Spleen (tissue), 7 donors: Measurements from ENCODE around the gene GRIK4.

Experiments used
- POLR2A ChIP-seq, 3 donors: fragments of 450-650 bp; IDR thresholded peaks; one replicate each; pipeline ENCODE4 v1.5.1; 2017; ENCODE audit warnings: antibody characterized with exemption in 3 of 3, mild to moderate bottlenecking in 1 of 3
- POLR2AphosphoS5 ChIP-seq, 3 donors: sonication (generic); formaldehyde crosslinking; IDR thresholded peaks; one replicate each; pipeline ENCODE4 v1.5.1; 2017; ENCODE audit warnings: antibody characterized with exemption in 3 of 3
- TF ChIP-seq, protein P1 (sequence below), 11 experiments: fragments of 200-600 bp in 7 of 11; fragments of 450-650 bp in 4 of 11; sonication (generic) in 4 of 11; IDR thresholded peaks in 8 of 11; conservative IDR thresholded peaks in 3 of 11; 1 replicate in 7 of 11; 2 replicates in 4 of 11; pipeline versions ENCODE4 v1.4.0 to v1.8.0; 2016 to 2021; ENCODE audit warnings: antibody characterized with exemption in 11 of 11, inconsistent platforms in 4 of 11, mild to moderate bottlenecking in 1 of 11
- donor health status: DM: no; HTN: no; CAD: no; lungs with moderate emphysema.
- donor health status: DM: no; HTN: no; CAD: no.
- donor health status: DM: no; HTN: no; CAD: no.

DNA sequence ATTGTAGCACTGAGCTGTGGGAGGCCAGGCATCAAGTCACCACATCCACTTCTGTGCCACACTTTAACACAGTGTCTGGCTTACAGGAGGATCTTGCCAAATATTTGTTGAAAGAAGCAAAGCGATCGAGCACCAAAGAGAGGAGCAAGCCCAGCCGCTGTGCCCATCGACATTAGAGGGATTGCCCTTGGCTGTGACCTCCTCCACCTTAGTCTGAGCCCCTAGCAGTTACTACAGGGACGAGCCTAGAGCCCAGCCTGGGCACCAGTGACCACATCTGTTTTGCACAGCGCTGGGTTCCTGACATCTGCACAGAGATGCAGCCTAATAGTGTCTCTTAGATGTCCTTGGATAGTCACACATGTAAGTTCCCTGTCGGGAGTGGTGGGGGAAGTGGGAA, 17.7 kb downstream of the GRIK4 start:
- TF ChIP-seq POLR2A (IDR thresholded peaks at IDR 0.05) (no peak), POLR2AphosphoS5 (IDR thresholded peaks at IDR 0.05) (no peak)
- TF ChIP-seq, protein P1, sequence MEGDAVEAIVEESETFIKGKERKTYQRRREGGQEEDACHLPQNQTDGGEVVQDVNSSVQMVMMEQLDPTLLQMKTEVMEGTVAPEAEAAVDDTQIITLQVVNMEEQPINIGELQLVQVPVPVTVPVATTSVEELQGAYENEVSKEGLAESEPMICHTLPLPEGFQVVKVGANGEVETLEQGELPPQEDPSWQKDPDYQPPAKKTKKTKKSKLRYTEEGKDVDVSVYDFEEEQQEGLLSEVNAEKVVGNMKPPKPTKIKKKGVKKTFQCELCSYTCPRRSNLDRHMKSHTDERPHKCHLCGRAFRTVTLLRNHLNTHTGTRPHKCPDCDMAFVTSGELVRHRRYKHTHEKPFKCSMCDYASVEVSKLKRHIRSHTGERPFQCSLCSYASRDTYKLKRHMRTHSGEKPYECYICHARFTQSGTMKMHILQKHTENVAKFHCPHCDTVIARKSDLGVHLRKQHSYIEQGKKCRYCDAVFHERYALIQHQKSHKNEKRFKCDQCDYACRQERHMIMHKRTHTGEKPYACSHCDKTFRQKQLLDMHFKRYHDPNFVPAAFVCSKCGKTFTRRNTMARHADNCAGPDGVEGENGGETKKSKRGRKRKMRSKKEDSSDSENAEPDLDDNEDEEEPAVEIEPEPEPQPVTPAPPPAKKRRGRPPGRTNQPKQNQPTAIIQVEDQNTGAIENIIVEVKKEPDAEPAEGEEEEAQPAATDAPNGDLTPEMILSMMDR (IDR thresholded peaks at IDR 0.05 in 8 of 11, conservative IDR thresholded peaks at IDR 0.05 in 3 of 11) = no peak
